GM18873 (cell line): Measurements from ENCODE around the gene KLHL7.
"Not testable (repeated sequence)": the region's sequence is repeated elsewhere in the genome, so short reads cannot be mapped to it uniquely, and the experiment has no call there.

Experiments
- ATAC-seq: cut with Tn5 transposase; IDR thresholded peaks from one replicate; pipeline ENCODE4 v1.9.1; 2021; ENCODE audit warnings: mild to moderate bottlenecking, moderate library complexity, moderate number of reproducible peaks; ENCODE audit not compliant: unreplicated experiment, low FRiP score

Gene KLHL7

GRCh38 chr7:23106823-23107663, 1.5 kb downstream of the KLHL7 start:
- no peak for ATAC-seq

GRCh38 chr7:23107781-23108180, 2.2 kb downstream of the KLHL7 start:
- ATAC-seq: no peak

GRCh38 chr7:23108995-23109394, 3.4 kb downstream of the KLHL7 start:
- no peak for ATAC-seq

GRCh38 chr7:23109470-23109869, 3.9 kb downstream of the KLHL7 start:
- no peak for ATAC-seq

GRCh38 chr7:23114896-23115295, 9.3 kb downstream of the KLHL7 start:
- no peak for ATAC-seq

- no peak for ATAC-seq
Measured at GRCh38 chr7:23115991-23116390, 10.4 kb downstream of the KLHL7 start.

GRCh38 chr7:23117841-23118240, 12.3 kb downstream of the KLHL7 start:
- ATAC-seq: no peak

GRCh38 chr7:23120106-23120505, 14.5 kb downstream of the KLHL7 start:
- ATAC-seq: no peak

- ATAC-seq: no peak
Measured at GRCh38 chr7:23121165-23121564, 15.6 kb downstream of the KLHL7 start.

- ATAC-seq: no peak
Measured at GRCh38 chr7:23123007-23123406, 17.4 kb downstream of the KLHL7 start.

GRCh38 chr7:23123465-23123864, 17.9 kb downstream of the KLHL7 start:
- ATAC-seq: no peak

- ATAC-seq: no peak
Measured at GRCh38 chr7:23129036-23129435, 23.5 kb downstream of the KLHL7 start.

GRCh38 chr7:23131799-23132198, 26.2 kb downstream of the KLHL7 start:
- ATAC-seq: not testable (repeated sequence)

- no peak for ATAC-seq
Measured at GRCh38 chr7:23133797-23134196, 28.2 kb downstream of the KLHL7 start.

GRCh38 chr7:23135755-23136154, 30.2 kb downstream of the KLHL7 start:
- no peak for ATAC-seq

- no peak for ATAC-seq
Measured at GRCh38 chr7:23136216-23136615, 30.6 kb downstream of the KLHL7 start.

GRCh38 chr7:23157679-23158078, 52.1 kb downstream of the KLHL7 start:
- no peak for ATAC-seq

GRCh38 chr7:23158546-23158945, 53.0 kb downstream of the KLHL7 start:
- no peak for ATAC-seq

- ATAC-seq: no peak
Measured at GRCh38 chr7:23161482-23161881, 55.9 kb downstream of the KLHL7 start.

GRCh38 chr7:23164846-23165245, 59.3 kb downstream of the KLHL7 start:
- ATAC-seq: no peak

GRCh38 chr7:23165316-23165715, 59.7 kb downstream of the KLHL7 start:
- no peak for ATAC-seq

- ATAC-seq: no peak
Measured at GRCh38 chr7:23167691-23168090, 62.1 kb downstream of the KLHL7 start.
